ENCODE results near the gene XYLT2. TPM values are rescaled to one million over a fixed set of nuclear protein-coding genes. Genes with fewer than 3 reads are reported as not detected.

Gene XYLT2
- total RNA-seq, 1 experiment from 2014 or later = 28.5 TPM

- H3K9me3 ChIP-seq (ENCODE audit: control insufficient read depth, insufficient read depth, low read depth, low read length) = no peaks in the 10 kb centered on the region
- H3K36me3 ChIP-seq (ENCODE audit: control insufficient read depth, insufficient read depth, low read length) = peaks cover 66% of the 10 kb centered on the region
- H3K4me1 ChIP-seq (ENCODE audit: control insufficient read depth, insufficient read depth, low read length) = peaks cover 11% of the 10 kb centered on the region; the same call in 1 of the 2 replicates
- CTCF ChIA-PET = no interaction called here
- no peak overlapping the region for H3K4me3 ChIP-seq (ENCODE audit: low read depth in 2 of 2, low read length in 2 of 2)
- intact Hi-C loops (cut with micrococcal nuclease; ENCODE audit: unreplicated experiment) (no loop called here), in situ Hi-C loops (cut with HindIII; ENCODE audit: low pct_unique_long_range_greater_than_20kb, low sequenced_read_pairs) (no loop called here)
- no peak overlapping the region for H3K27ac ChIP-seq (ENCODE audit: low read length)
- DNase-seq (ENCODE audit: low read depth, low spot score) (no peak), ATAC-seq (no peak)
- POLR2A ChIA-PET = interaction anchor here (1.6 kb wide), 1 partner anchor 11 kb away, joined by 4 read pairs; no protein-coding TSS in a partner anchor
- no peak for TF ChIP-seq CTCF (IDR thresholded peaks at IDR 0.05)
- no peak for TF ChIP-seq TCF7L2 (IDR thresholded peaks at IDR 0.05; ENCODE audit: low read depth, low read length)
- no peak for TF ChIP-seq REST (IDR thresholded peaks at IDR 0.05; ENCODE audit: insufficient read depth in 1 of 2, low read depth in 2 of 2, low read length in 1 of 2)
- no peak for TF ChIP-seq SIN3A (IDR thresholded peaks at IDR 0.05; ENCODE audit: borderline replicate concordance, insufficient read depth, low read depth, low read length)
- no peak for TF ChIP-seq POLR2AphosphoS5 (IDR thresholded peaks at IDR 0.05; ENCODE audit: low read depth, low read length)
- no TSS peak for BruUV-seq (replicated peaks)
- no peaks in the 10 kb centered on the region for H3K27me3 ChIP-seq (ENCODE audit: control insufficient read depth, insufficient read depth, low read length)
These were observed 46.7 kb downstream of the XYLT2 start for GRCh38 chr17:50392621-50393020.

GRCh38 chr17:50393700-50394099 lies 47.8 kb downstream of the XYLT2 start:
- intact Hi-C loops (cut with micrococcal nuclease; ENCODE audit: unreplicated experiment) = no loop called here
- no peaks in the 10 kb centered on the region for H3K9me3 ChIP-seq (ENCODE audit: control insufficient read depth, insufficient read depth, low read depth, low read length)

More at GRCh38 chr17:50393700-50394099, 47.8 kb downstream of the XYLT2 start:
- in situ Hi-C loops (cut with HindIII; ENCODE audit: low pct_unique_long_range_greater_than_20kb, low sequenced_read_pairs) = no loop called here
- DNase-seq (ENCODE audit: low read depth, low spot score) (no peak), ATAC-seq (no peak)
- BruUV-seq (replicated peaks) = no TSS peak
- peaks cover 62% of the 10 kb centered on the region for H3K36me3 ChIP-seq (ENCODE audit: control insufficient read depth, insufficient read depth, low read length)
- ChIA-PET CTCF (no interaction called here), POLR2A (no interaction called here)
- H3K4me3 ChIP-seq (ENCODE audit: low read depth in 2 of 2, low read length in 2 of 2) = no peak overlapping the region
- H3K27ac ChIP-seq (ENCODE audit: low read length) = no peak overlapping the region
- TF ChIP-seq TCF7L2 (IDR thresholded peaks at IDR 0.05; ENCODE audit: low read depth, low read length) (no peak), SIN3A (IDR thresholded peaks at IDR 0.05; ENCODE audit: borderline replicate concordance, insufficient read depth, low read depth, low read length) (no peak), REST (IDR thresholded peaks at IDR 0.05; ENCODE audit: insufficient read depth in 1 of 2, low read depth in 2 of 2, low read length in 1 of 2) (no peak), POLR2AphosphoS5 (IDR thresholded peaks at IDR 0.05; ENCODE audit: low read depth, low read length) (no peak), CTCF (IDR thresholded peaks at IDR 0.05) (no peak)
- H3K4me1 ChIP-seq (ENCODE audit: control insufficient read depth, insufficient read depth, low read length) = peaks cover 14% of the 10 kb centered on the region; the same call in 1 of the 2 replicates
- no peaks in the 10 kb centered on the region for H3K27me3 ChIP-seq (ENCODE audit: control insufficient read depth, insufficient read depth, low read length)

Data from Panc1 (cell line).